ENCODE measurements around the gene CRACDL. TPM values are rescaled to one million over a fixed set of nuclear protein-coding genes. Genes with fewer than 3 reads are reported as not detected.

The CRACDL gene
- total RNA-seq, 2 donors from 2014 or later = 14.8 to 22.4 TPM

- DNase-seq = no peak
- peak; percentile 21 for ATAC-seq
Observed at GRCh38 chr2:98818164-98818563, 117.9 kb downstream of the CRACDL start.

DNA sequence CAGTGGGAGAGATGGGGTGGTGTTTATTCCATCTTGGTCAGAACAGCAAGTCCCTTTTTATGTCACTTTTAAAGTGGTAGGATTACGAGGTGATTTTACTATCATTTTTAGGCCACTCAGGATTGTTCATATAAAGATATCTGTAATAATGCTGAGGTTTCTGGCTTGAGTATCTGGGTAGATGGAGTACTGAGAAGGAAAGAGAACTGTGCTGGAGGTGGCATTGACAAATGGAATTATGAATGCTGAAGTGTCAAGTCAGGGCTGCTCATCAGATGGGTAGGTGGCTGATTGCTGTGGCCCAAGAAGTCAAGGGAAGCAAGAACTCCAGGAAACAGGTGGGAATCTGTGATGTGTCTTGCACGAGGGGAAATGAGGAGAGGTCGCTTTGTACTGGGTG is 119.7 kb downstream of the CRACDL start:
- DNase-seq (no peak), ATAC-seq (no peak)
- intact Hi-C loops (cut with DNase I, micrococcal nuclease) = no loop called here

More at GRCh38 chr2:98818164-98818563, 117.9 kb downstream of the CRACDL start:
- intact Hi-C loops (cut with DNase I, micrococcal nuclease) = no loop called here

GRCh38 chr2:98815795-98816194 is 120.2 kb downstream of the CRACDL start:
- intact Hi-C loops (cut with DNase I, micrococcal nuclease) = no loop called here
- no peak for DNase-seq
- no peak for ATAC-seq

GRCh38 chr2:98811766-98812165 is 124.3 kb downstream of the CRACDL start:
- DNase-seq = no peak
- ATAC-seq = no peak
- intact Hi-C loops (cut with DNase I, micrococcal nuclease) = no loop called here

- ATAC-seq (peak; percentile 92), DNase-seq (no peak)
- intact Hi-C loops (cut with DNase I, micrococcal nuclease) = no loop called here
Observed at GRCh38 chr2:98810588-98810928, 125.5 kb downstream of the CRACDL start.

DNA sequence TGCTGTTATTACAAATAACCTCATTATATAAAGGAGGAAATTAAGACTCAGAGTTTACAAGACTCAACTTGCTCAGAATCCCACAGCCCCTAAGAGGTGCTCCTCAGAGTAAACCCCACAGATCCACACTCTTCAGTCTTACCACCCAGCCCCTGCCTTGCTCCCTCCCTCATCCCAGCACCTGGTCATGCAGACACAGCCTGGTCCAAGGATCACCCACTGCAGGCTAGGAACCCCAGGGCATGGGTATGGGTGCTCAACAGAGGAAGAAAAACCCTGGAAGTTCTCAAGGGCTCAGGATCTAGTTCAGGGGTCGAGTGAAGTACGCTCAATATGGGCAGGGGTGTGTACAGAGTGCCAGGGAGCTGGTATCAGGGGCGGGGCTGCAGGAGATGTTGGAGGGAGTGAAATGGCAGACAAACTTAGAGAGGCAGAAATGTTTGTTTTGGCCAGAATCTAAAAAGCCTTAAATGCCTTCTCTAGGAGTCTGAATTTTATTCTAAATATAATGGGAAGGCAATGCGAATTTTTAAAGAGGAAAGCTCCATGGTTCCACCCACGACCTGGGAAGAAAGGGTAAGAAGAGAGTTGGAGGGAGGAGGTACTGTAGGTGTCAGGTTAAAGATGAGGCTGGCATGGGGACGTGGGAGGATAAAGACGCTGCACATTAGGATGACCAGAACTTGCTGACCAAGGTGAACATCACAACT is 126.0 kb downstream of the CRACDL start:
- DNase-seq (no peak), ATAC-seq (peak; percentile 52)
- intact Hi-C loops (cut with DNase I, micrococcal nuclease) = no loop called here

- intact Hi-C loops (cut with DNase I, micrococcal nuclease) = no loop called here
- DNase-seq = no peak
- no peak for ATAC-seq
Observed at GRCh38 chr2:98809116-98809515, 126.9 kb downstream of the CRACDL start.

- intact Hi-C loops (cut with DNase I, micrococcal nuclease) = no loop called here
- DNase-seq (no peak), ATAC-seq (no peak)
Observed at GRCh38 chr2:98808546-98808945, 127.5 kb downstream of the CRACDL start.

DNA sequence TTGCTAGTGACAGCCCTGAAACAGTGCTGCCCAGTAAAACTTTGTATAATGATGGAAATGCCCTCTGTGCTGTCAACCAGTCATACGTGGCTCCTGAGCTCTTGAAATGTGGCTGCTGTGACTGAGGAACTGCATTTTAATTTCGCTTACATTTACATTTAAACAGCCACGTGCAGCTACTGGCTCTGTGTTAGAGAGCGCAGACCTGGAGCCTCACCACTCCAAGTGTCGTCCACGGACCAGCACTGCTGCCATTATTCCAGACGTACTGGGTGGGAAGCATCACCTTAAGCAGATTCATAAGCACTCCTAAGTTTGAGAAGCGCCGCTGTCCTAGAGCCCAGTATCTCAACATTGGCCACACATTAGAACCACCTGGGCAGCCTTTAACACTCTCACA is 128.1 kb downstream of the CRACDL start:
- DNase-seq = no peak
- ATAC-seq = no peak
- intact Hi-C loops (cut with DNase I, micrococcal nuclease) = no loop called here

DNA sequence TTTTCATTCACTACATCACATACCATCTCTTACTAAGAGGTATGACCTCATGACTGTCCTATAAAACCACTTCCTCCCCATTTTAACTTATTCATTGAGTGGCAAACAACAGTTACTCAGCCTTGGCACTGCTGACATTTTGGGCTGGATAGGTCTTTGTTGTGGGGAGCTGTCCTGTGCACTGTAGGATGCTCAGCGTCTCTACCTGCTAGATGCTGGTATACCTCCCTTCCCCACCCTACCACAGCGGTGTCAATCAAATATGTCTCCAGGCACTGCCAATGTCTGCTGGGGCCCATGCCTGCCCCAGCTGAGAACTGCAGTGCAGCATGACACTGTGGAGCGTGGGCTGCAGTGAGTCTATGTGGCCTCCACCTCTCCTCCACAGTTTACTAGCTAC is 128.8 kb downstream of the CRACDL start:
- no peak for DNase-seq
- intact Hi-C loops (cut with DNase I, micrococcal nuclease) = no loop called here
- ATAC-seq = no peak

DNA sequence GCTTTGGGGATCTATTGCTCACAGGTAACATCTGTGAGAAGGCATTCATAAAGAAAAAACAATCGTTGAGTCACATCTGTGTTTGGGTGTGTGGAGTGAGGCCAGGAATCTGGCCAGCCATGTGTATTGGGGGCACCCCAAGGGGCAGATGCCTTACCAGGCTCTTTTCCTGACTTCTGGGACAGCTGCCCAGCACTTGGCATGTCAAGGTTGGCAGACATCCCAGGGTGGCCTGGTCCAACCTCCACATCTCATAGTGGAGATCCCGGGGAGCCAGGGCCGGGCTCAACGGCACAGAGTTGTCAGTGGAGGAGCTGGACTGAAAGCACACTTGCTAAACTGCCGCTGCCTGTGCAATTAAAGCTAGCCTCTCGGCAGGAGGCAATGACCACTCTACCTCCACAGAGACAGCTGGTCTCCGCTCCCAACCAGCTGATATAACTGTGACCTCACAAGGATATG is 129.8 kb downstream of the CRACDL start:
- peak; percentile 43 for DNase-seq
- intact Hi-C loops (cut with DNase I, micrococcal nuclease) = no loop called here
- ATAC-seq = peak; percentile 21

- DNase-seq (no peak), ATAC-seq (no peak)
- intact Hi-C loops (cut with DNase I, micrococcal nuclease) = no loop called here
Observed at GRCh38 chr2:98805412-98806171, 130.4 kb downstream of the CRACDL start.

- no peak for DNase-seq
- no peak for ATAC-seq
- intact Hi-C loops (cut with DNase I, micrococcal nuclease) = no loop called here
Observed at GRCh38 chr2:98804736-98805135, 131.3 kb downstream of the CRACDL start.

GRCh38 chr2:98804265-98804650 is 131.8 kb downstream of the CRACDL start:
- intact Hi-C loops (cut with DNase I, micrococcal nuclease) = no loop called here
- ATAC-seq (no peak), DNase-seq (no peak)

GRCh38 chr2:98803405-98804264 is 132.4 kb downstream of the CRACDL start:
- ATAC-seq = no peak

GRCh38 chr2:98802344-98802743 is 133.7 kb downstream of the CRACDL start:
- DNase-seq (no peak), ATAC-seq (no peak)
- intact Hi-C loops (cut with DNase I, micrococcal nuclease) = no loop called here

More at GRCh38 chr2:98803405-98804264, 132.4 kb downstream of the CRACDL start:
- no peak for DNase-seq
- intact Hi-C loops (cut with DNase I, micrococcal nuclease) = no loop called here

DNA sequence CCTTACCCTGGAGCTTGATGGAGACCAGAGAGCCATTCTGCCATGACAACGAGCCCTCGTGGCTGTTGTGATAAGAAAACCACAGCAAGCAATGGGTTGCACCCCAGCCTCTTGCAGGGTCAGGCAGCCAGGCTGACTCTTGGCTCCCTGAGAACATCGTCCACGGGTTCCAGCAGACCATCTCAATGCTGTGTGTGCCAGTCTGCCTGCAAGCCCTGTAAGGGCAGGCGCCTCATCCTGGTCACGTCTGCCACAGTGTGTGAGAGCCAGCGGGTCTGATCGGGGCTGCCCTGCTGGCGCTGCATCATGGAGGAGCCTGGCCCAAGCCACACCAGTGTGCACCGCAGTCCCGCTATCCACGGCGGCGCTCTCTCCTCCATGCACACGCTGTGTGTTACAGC is 134.1 kb downstream of the CRACDL start:
- DNase-seq (no peak), ATAC-seq (no peak)
- intact Hi-C loops (cut with DNase I, micrococcal nuclease) = no loop called here

- intact Hi-C loops (cut with DNase I, micrococcal nuclease) = no loop called here
- DNase-seq = no peak
- ATAC-seq = no peak
Observed at GRCh38 chr2:98801286-98801685, 134.7 kb downstream of the CRACDL start.

DNA sequence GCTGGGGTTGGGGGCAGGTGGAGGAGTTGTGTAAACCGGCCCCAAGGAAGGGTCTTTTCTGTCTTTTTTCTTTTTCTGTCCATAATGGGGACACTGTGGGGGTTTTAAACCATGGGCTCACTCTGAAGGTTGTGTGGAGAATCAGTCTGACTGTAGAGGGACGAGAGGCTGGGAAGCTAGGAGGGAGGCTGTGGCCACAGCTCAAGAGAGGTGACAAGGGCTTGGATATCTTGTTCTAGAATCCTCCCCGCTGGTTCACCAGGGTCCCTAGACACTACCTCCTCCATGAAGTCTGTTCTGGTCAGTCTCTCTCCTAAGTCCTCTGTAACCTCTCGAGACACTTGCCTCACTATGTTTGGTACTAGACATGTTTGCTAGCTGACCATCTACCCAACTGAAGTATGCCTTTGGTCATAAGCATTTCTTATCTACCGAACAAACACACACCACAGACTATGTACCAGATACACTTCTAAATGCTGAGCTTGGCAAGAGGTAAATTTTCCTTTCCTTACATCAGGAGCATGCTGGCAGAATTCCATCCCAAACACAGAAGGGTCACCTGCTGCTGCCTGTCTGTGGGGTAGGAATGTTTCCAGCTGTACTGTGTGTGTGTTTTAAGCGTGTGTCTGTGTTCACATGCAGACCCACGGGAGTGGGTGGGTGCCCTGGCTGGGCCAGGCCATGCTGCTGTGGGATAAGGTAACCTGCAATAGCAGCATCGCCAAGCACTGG is 135.5 kb downstream of the CRACDL start:
- DNase-seq (no peak), ATAC-seq (no peak)
- intact Hi-C loops (cut with DNase I, micrococcal nuclease) = no loop called here
